MM.1S (cell line): ENCODE results near the gene ARHGAP25.

Source experiments
- EZH2 ChIP-seq: fragments of 300-600 bp; sonication (generic); optimal IDR thresholded peaks from 2 replicates; pipeline ENCODE3; 2017; ENCODE audit warnings: low read depth, mild to moderate bottlenecking, antibody characterized with exemption, low read length, mixed read lengths
- EZH2phosphoT487 ChIP-seq: fragments of 300-600 bp; sonication (generic); IDR thresholded peaks from 2 replicates; pipeline ENCODE4 v1.6.1; 2018; ENCODE audit warnings: antibody characterized with exemption, low read length
- TF ChIP-seq, protein P1 (sequence below): fragments of 300-600 bp; sonication (generic); IDR thresholded peaks from 2 replicates; pipeline ENCODE4 v1.5.1; 2016; ENCODE audit warnings: antibody characterized with exemption, low read length, mixed read lengths

DNA sequence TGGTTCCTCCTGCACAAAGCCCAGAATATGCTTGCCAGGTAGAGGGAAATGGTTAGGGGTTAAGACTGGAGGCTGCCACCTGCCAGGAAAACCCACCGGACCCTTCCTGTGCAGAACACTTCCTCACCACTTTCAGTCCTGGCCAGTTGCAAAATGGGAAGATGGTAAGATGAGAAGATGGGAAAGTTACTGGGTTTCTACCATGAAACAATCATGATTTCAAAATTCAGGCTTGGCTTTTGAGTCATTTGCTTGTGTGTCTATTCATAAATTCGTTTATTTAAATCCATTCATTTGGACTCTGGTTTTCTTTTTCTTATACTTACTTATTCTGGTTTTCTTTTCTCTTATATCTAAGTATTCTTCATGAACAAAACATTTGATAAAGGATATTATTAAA lies 129.4 kb downstream of the ARHGAP25 start:
- TF ChIP-seq, protein P1, sequence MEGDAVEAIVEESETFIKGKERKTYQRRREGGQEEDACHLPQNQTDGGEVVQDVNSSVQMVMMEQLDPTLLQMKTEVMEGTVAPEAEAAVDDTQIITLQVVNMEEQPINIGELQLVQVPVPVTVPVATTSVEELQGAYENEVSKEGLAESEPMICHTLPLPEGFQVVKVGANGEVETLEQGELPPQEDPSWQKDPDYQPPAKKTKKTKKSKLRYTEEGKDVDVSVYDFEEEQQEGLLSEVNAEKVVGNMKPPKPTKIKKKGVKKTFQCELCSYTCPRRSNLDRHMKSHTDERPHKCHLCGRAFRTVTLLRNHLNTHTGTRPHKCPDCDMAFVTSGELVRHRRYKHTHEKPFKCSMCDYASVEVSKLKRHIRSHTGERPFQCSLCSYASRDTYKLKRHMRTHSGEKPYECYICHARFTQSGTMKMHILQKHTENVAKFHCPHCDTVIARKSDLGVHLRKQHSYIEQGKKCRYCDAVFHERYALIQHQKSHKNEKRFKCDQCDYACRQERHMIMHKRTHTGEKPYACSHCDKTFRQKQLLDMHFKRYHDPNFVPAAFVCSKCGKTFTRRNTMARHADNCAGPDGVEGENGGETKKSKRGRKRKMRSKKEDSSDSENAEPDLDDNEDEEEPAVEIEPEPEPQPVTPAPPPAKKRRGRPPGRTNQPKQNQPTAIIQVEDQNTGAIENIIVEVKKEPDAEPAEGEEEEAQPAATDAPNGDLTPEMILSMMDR = no peak
- TF ChIP-seq EZH2 (no peak), EZH2phosphoT487 (no peak)
